IPS DF 19.7 (cell line): ENCODE measurements around the gene RTEL1.

Experiments used
- DNase-seq: peaks from one replicate; pipeline ENCODE4 v3.0.0-alpha.2; 2013; ENCODE audit warnings: low read depth, low spot score

Gene RTEL1

GRCh38 chr20:63687419-63688178 lies 29.5 kb downstream of the RTEL1 start:
- DNase-seq = no peak

- DNase-seq = no peak
Observed at GRCh38 chr20:63688228-63689045, 30.3 kb downstream of the RTEL1 start.

- DNase-seq = no peak
Observed at GRCh38 chr20:63689046-63690002, 31.2 kb downstream of the RTEL1 start.

- DNase-seq = no peak
Observed at GRCh38 chr20:63690003-63690897, 32.1 kb downstream of the RTEL1 start.

- no peak for DNase-seq
Observed at GRCh38 chr20:63690898-63691710, 33.0 kb downstream of the RTEL1 start.

GRCh38 chr20:63691711-63692435 lies 33.8 kb downstream of the RTEL1 start:
- DNase-seq = no peak

- no peak for DNase-seq
Observed at GRCh38 chr20:63692436-63693082, 34.4 kb downstream of the RTEL1 start.

GRCh38 chr20:63693083-63693732 lies 35.1 kb downstream of the RTEL1 start:
- no peak for DNase-seq

GRCh38 chr20:63693733-63694583 lies 35.8 kb downstream of the RTEL1 start:
- no peak for DNase-seq

GRCh38 chr20:63694584-63695423 lies 36.7 kb downstream of the RTEL1 start:
- DNase-seq = no peak

- no peak for DNase-seq
Observed at GRCh38 chr20:63695424-63696305, 37.6 kb downstream of the RTEL1 start.

- DNase-seq = no peak
Observed at GRCh38 chr20:63696306-63696627, 38.2 kb downstream of the RTEL1 start.

- DNase-seq = no peak
Observed at GRCh38 chr20:63696628-63697356, 38.7 kb downstream of the RTEL1 start, which contains the start of gene TNFRSF6B. TNFRSF6B (plus strand) TSS chr20:63696652; CDS start chr20:63696768, 116 bp downstream.

- DNase-seq = no peak
Observed at GRCh38 chr20:63697357-63697867, 39.3 kb downstream of the RTEL1 start.
